H1 (cell line): Measurements from ENCODE around the gene TSPAN2.

Source experiments
- EZH2 ChIP-seq: fragments of 200-600 bp; sonication (generic); IDR thresholded peaks from 2 replicates; pipeline ENCODE4 v1.7.1; 2012; ENCODE audit warnings: low read depth, mild to moderate bottlenecking, moderate library complexity, low read length, inconsistent platforms; ENCODE audit not compliant: severe bottlenecking
- HDAC6 ChIP-seq: IDR thresholded peaks from one replicate; pipeline ENCODE4 v1.7.1; 2012; ENCODE audit warnings: low read depth, mild to moderate bottlenecking, inconsistent platforms, low read length, moderate library complexity
- POLR2A ChIP-seq, 2 experiments: IDR thresholded peaks; 1 replicate in 1 of 2; 2 replicates in 1 of 2; pipeline ENCODE4 v1.6.1; 2011; ENCODE audit warnings: low read depth in 2 of 2, low read length in 2 of 2, mild to moderate bottlenecking in 2 of 2; ENCODE audit errors: control extremely low read depth in 1 of 2
- RAD21 ChIP-seq, 2 experiments: IDR thresholded peaks in 1 of 2; conservative IDR thresholded peaks in 1 of 2; 2 replicates each; pipeline ENCODE4 v1.6.1; 2011; ENCODE audit warnings: low read depth in 2 of 2, low read length in 2 of 2, improper control_type of control experiment in 1 of 2, inconsistent platforms in 1 of 2, mild to moderate bottlenecking in 1 of 2, moderate library complexity in 1 of 2
- TCF12 ChIP-seq: IDR thresholded peaks from 2 replicates; pipeline ENCODE4 v1.6.1; 2011; ENCODE audit warnings: low read depth, mild to moderate bottlenecking, low read length
- TF ChIP-seq, protein P1 (sequence below), 3 experiments: IDR thresholded peaks; 1 replicate in 2 of 3; 2 replicates in 1 of 3; pipeline versions ENCODE4 v1.5.1 to v1.6.1; 2011; ENCODE audit warnings: low read length in 3 of 3, mild to moderate bottlenecking in 3 of 3, inconsistent platforms in 2 of 3, low read depth in 1 of 3, moderate library complexity in 1 of 3; ENCODE audit not compliant: insufficient read depth in 1 of 3; ENCODE audit errors: control extremely low read depth in 1 of 3

DNA sequence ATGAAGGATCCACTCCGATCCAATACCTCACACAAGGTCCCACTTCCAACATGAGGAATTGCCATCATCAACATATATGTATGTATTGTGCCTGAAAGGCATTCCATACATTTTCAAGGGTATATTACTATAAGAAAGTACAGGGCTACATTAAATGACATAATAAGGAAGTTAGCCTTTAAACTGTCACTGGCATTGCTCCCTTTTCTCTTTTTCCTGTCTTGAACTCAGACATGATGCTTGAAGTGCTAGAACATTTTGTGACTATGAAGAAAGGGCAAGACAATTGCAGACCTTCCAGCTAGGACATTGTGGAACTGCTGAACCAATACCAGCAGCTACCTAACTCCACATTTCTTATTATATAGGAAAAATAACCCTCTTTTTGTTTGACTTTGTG is 2.9 kb upstream of the TSPAN2 start:
- TF ChIP-seq, protein P1, sequence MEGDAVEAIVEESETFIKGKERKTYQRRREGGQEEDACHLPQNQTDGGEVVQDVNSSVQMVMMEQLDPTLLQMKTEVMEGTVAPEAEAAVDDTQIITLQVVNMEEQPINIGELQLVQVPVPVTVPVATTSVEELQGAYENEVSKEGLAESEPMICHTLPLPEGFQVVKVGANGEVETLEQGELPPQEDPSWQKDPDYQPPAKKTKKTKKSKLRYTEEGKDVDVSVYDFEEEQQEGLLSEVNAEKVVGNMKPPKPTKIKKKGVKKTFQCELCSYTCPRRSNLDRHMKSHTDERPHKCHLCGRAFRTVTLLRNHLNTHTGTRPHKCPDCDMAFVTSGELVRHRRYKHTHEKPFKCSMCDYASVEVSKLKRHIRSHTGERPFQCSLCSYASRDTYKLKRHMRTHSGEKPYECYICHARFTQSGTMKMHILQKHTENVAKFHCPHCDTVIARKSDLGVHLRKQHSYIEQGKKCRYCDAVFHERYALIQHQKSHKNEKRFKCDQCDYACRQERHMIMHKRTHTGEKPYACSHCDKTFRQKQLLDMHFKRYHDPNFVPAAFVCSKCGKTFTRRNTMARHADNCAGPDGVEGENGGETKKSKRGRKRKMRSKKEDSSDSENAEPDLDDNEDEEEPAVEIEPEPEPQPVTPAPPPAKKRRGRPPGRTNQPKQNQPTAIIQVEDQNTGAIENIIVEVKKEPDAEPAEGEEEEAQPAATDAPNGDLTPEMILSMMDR (IDR thresholded peaks at IDR 0.05; ENCODE audit: control extremely low read depth in 1 of 3, insufficient read depth in 1 of 3, low read depth in 1 of 3, low read length in 3 of 3) = no peak
- TF ChIP-seq EZH2 = no peak
- TF ChIP-seq HDAC6 = no peak
- no peak for TF ChIP-seq RAD21 (IDR thresholded peaks at IDR 0.05 in 1 of 2, conservative IDR thresholded peaks at IDR 0.05 in 1 of 2; ENCODE audit: low read depth in 2 of 2, low read length in 2 of 2)
- TF ChIP-seq POLR2A (IDR thresholded peaks at IDR 0.05; ENCODE audit: control extremely low read depth in 1 of 2, low read depth in 2 of 2, low read length in 2 of 2) = no peak
- TF ChIP-seq TCF12 = no peak
